HFF-Myc (cell line): ENCODE results near the gene NQO2.
"Not testable (repeated sequence)": the region's sequence is repeated elsewhere in the genome, so short reads cannot be mapped to it uniquely, and the experiment has no call there.

Experiments
- DNase-seq: peaks from one replicate; pipeline ENCODE4 v3.0.0-alpha.2; 2011; ENCODE audit warnings: low read depth; ENCODE audit errors: extremely low read depth
- H3K4me3 ChIP-seq: replicated peaks from 2 replicates; pipeline ENCODE4 v1.5.1; 2011; ENCODE audit warnings: low read depth, mild to moderate bottlenecking, control low read depth, low read length
- TF ChIP-seq, protein P1 (sequence below): IDR thresholded peaks from 2 replicates; pipeline ENCODE4 v1.5.1; 2012; ENCODE audit warnings: mild to moderate bottlenecking, low read depth, low read length, control low read depth; ENCODE audit errors: missing control alignments

NQO2 gene

DNA sequence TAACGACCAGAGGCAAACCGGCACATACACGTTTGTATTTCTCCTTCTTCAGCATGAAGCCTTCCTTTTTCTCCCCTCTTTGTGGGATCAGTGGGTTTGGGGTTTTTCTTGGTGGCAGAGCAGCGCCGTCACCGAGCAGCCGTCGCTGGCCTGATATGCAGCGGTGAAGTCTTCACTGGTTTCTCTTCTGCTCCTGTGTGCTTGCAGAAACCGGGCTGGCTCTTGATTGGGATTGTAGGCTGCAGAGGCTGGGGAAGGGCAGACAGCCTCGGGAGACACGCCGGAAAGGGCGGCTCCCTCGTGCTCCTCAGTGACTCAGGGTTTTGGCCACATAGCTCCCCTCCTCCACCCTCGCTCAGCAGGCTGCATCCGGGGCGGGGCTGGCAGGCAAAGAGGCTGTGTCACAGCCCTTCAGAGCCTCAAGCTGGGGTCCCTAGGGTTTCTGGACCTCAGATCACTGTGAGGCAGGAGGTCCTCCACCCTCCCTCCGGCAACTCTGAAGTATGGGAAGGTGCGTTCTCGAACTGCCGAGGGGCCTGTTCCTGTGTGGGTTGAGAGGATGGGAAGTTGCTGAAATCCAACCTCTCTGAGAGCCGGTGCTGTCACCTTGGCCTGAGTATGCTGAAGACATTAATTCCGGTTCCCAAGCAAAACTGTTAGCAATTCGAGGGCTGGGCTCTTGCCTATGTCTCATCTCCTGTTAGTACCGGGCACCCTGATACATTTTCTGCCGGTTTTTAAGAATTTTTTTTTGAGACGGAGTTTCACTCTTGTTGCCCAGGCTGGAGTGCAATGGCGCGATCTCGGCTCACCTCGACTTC lies 24.2 kb downstream of the NQO2 start:
- peak overlapping the region; percentile 29 for H3K4me3 ChIP-seq
- DNase-seq: peak; percentile 81
- TF ChIP-seq, protein P1, sequence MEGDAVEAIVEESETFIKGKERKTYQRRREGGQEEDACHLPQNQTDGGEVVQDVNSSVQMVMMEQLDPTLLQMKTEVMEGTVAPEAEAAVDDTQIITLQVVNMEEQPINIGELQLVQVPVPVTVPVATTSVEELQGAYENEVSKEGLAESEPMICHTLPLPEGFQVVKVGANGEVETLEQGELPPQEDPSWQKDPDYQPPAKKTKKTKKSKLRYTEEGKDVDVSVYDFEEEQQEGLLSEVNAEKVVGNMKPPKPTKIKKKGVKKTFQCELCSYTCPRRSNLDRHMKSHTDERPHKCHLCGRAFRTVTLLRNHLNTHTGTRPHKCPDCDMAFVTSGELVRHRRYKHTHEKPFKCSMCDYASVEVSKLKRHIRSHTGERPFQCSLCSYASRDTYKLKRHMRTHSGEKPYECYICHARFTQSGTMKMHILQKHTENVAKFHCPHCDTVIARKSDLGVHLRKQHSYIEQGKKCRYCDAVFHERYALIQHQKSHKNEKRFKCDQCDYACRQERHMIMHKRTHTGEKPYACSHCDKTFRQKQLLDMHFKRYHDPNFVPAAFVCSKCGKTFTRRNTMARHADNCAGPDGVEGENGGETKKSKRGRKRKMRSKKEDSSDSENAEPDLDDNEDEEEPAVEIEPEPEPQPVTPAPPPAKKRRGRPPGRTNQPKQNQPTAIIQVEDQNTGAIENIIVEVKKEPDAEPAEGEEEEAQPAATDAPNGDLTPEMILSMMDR: no peak

DNA sequence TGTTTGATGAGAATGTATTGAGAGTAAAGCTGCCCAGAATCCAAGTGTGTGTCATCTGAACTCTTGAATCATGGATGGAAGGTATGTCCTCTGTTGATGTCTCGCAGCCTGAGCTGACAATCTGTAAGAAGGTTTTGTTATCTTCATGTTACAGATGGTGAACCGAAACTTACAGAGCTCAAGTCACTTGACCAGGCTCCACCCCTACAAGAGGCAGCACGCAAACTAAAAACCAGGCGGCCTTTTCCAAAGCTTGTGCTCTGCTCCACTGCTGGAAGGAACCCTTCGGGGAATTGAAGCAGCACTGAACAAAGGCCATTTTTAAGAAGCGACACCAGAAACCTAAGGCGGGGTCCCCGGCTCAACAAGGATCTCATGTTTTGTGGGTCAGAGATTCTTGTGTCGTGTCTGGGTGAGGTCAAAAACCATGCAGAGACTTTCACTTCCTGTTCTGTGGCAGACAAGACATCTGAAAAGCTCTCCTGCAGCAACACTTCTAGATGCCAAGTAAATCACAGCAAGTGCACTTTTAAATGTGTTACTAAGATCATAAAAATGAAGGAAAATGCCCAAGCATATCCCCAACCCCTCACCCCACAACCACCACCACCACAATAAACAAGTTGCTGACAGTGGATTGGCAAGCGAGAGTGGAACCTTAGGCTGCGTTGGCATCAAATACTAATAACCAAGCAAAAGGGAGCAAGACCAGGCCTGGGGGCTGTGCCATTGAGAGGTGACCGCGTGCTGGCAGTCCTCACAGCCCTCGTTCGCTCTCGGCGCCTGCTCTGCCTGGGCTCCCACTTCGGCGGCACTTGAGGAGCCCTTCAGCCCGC lies 27.3 kb downstream of the NQO2 start:
- TF ChIP-seq, protein P1: no peak
- no peak for DNase-seq
- H3K4me3 ChIP-seq: no peak overlapping the region

DNA sequence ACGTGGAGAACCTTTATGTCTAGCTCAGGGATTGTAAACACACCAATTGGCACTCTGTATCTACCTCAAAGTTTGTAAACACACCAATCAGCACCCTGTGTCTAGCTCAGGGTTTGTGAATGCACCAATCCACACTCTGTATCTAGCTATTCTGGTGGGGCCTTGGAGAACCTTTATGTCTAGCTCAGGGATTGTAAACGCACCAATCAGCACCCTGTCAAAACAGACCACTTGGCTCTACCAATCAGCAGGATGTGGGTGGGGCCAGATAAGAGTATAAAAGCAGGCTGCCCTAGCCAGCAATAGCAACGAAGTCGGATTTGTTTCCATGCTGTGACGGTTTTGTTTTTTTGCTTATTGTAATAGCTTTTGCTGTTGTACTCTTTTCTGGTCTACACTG lies 28.5 kb downstream of the NQO2 start:
- not testable (repeated sequence) for H3K4me3 ChIP-seq, DNase-seq

DNA sequence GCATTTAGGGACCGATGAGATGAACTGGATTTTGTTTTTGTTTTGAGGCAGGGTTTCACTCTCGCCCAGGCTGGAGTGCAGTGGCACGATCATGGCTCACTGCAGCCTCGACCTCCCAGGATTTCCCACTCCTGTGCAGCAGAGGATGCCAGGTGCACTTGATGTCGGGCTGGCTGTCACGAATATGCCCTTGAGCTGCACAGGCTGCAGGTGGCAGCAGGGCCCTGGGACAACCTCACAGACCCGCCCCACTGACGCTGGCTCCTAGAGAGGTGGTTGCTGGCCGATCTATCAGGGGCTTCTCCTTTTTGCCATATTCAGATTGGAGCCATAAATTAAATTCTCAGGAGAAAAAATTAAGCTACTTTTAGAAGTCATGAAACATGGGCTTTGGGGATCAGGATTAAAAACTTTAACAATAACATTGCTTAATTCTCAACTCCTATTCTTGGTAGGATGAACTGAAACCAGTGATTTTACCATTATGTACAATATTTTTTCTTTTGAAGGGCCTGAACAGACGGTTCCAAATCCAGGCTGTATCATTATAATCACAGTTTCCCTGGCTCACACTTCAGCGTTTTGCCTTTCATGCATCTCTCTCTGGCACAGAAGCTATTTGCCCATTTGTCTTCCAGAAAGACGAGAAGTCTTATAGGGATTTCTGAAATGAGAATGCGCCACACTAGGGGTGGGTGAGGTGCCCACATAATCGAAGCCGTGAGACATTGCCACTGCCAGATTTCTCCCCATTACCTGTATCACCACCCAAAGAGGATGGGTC lies 32.4 kb downstream of the NQO2 start:
- no peak overlapping the region for H3K4me3 ChIP-seq
- TF ChIP-seq, protein P1: no peak
- no peak for DNase-seq

DNA sequence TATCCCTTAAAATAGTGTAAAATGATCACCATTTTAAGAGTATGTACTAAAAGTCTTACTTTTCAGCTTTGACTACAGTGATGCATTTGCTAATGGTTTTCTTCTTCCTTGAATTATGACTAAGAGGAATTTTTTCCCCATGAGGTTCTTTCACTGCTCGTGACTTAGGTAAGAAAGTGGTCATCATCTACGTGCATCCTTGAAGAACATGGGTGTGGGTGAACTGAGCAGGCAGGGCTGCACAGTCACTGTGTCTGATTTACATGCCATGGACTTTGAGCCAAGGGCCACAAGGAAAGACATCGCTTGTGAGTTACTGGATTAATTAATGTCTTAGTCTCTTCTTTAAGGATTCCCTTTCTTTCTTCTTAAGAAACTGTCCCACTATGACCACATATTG lies 33.3 kb downstream of the NQO2 start:
- TF ChIP-seq, protein P1: no peak
- DNase-seq: no peak
- no peak overlapping the region for H3K4me3 ChIP-seq

DNA sequence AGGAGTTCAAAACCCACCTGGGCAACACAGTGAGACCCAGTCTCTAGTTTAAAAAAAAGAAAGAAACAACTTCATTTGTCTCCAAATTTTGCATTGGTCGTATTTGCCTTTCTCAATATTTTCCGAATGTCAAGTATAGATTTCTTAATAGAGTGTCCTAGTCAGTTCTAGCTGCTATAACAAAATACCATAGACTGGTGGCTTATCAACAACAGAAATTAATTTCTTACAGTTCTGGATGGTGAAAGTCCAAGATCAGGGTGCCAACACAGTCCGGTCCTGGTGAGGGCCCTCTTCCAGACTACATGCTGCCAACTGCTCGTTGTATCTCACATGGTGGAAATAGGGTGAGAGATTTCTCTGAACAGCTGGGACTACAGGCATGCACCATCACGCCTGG lies 34.0 kb downstream of the NQO2 start:
- H3K4me3 ChIP-seq: no peak overlapping the region
- DNase-seq: no peak
- TF ChIP-seq, protein P1: no peak
